MM.1S (cell line): Measurements from ENCODE around the gene PALM2AKAP2.

ENCODE experiments used
- DNase-seq: peaks from one replicate; pipeline ENCODE4 v3.0.0-alpha.2; 2015
- H2AFZ ChIP-seq: fragments of 300-600 bp; sonication (generic); 2 replicates; pipeline ENCODE4 v1.6.0; 2016; ENCODE audit warnings: antibody characterized with exemption, low read length
- H3F3A ChIP-seq: fragments of 300-600 bp; sonication (generic); 2 replicates; pipeline ENCODE4 v1.6.1; 2016; ENCODE audit warnings: mild to moderate bottlenecking, antibody characterized with exemption, low read length, moderate library complexity, mixed read lengths; ENCODE audit not compliant: insufficient read depth
- H3K27ac ChIP-seq: fragments of 300-600 bp; sonication (generic); 2 replicates; pipeline ENCODE4 v1.5.1; 2016; ENCODE audit warnings: mild to moderate bottlenecking, low read length
- H3K27me3 ChIP-seq: fragments of 300-600 bp; sonication (generic); replicated peaks from 2 replicates; pipeline ENCODE4 v1.6.0; 2016; ENCODE audit warnings: low read length; ENCODE audit not compliant: insufficient read depth
- H3K36me3 ChIP-seq: fragments of 300-600 bp; sonication (generic); replicated peaks from 2 replicates; pipeline ENCODE4 v1.6.1; 2016; ENCODE audit warnings: mild to moderate bottlenecking, low read length, mixed read lengths; ENCODE audit not compliant: insufficient read depth
- H3K4me1 ChIP-seq: fragments of 300-600 bp; sonication (generic); 2 replicates; pipeline ENCODE4 v1.6.1; 2016; ENCODE audit warnings: low read length, mixed read lengths
- H3K4me2 ChIP-seq: fragments of 300-600 bp; sonication (generic); 2 replicates; pipeline ENCODE4 v1.6.0; 2016; ENCODE audit warnings: low read depth, low read length
- H3K4me3 ChIP-seq: fragments of 300-600 bp; sonication (generic); 2 replicates; pipeline ENCODE4 v1.5.1; 2016; ENCODE audit warnings: low read length, mixed read lengths
- H3K79me2 ChIP-seq: fragments of 300-600 bp; sonication (generic); 2 replicates; pipeline ENCODE4 v1.6.1; 2016; ENCODE audit warnings: mixed run types, low read length, mixed read lengths
- H3K9ac ChIP-seq: fragments of 300-600 bp; sonication (generic); 2 replicates; pipeline ENCODE4 v1.6.1; 2016; ENCODE audit warnings: low read length, mixed read lengths
- H3K9me2 ChIP-seq: fragments of 300-600 bp; sonication (generic); replicated peaks from 2 replicates; pipeline ENCODE4 v1.6.1; 2016; ENCODE audit warnings: mild to moderate bottlenecking, low read length, mixed read lengths; ENCODE audit not compliant: insufficient read depth
- H3K9me3 ChIP-seq: fragments of 300-600 bp; sonication (generic); replicated peaks from 2 replicates; pipeline ENCODE4 v1.6.1; 2016; ENCODE audit warnings: mild to moderate bottlenecking, low read length, mixed read lengths; ENCODE audit not compliant: insufficient read depth
- H4K20me1 ChIP-seq: fragments of 300-600 bp; sonication (generic); 2 replicates; pipeline ENCODE4 v1.6.1; 2016; ENCODE audit warnings: mild to moderate bottlenecking, low read length, moderate library complexity, mixed read lengths; ENCODE audit not compliant: insufficient read depth
- EZH2 ChIP-seq: fragments of 300-600 bp; sonication (generic); optimal IDR thresholded peaks from 2 replicates; pipeline ENCODE3; 2017; ENCODE audit warnings: low read depth, mild to moderate bottlenecking, antibody characterized with exemption, low read length, mixed read lengths
- EZH2phosphoT487 ChIP-seq: fragments of 300-600 bp; sonication (generic); IDR thresholded peaks from 2 replicates; pipeline ENCODE4 v1.6.1; 2018; ENCODE audit warnings: antibody characterized with exemption, low read length
- TF ChIP-seq, protein P1 (sequence below): fragments of 300-600 bp; sonication (generic); IDR thresholded peaks from 2 replicates; pipeline ENCODE4 v1.5.1; 2016; ENCODE audit warnings: antibody characterized with exemption, low read length, mixed read lengths

The PALM2AKAP2 gene

DNA sequence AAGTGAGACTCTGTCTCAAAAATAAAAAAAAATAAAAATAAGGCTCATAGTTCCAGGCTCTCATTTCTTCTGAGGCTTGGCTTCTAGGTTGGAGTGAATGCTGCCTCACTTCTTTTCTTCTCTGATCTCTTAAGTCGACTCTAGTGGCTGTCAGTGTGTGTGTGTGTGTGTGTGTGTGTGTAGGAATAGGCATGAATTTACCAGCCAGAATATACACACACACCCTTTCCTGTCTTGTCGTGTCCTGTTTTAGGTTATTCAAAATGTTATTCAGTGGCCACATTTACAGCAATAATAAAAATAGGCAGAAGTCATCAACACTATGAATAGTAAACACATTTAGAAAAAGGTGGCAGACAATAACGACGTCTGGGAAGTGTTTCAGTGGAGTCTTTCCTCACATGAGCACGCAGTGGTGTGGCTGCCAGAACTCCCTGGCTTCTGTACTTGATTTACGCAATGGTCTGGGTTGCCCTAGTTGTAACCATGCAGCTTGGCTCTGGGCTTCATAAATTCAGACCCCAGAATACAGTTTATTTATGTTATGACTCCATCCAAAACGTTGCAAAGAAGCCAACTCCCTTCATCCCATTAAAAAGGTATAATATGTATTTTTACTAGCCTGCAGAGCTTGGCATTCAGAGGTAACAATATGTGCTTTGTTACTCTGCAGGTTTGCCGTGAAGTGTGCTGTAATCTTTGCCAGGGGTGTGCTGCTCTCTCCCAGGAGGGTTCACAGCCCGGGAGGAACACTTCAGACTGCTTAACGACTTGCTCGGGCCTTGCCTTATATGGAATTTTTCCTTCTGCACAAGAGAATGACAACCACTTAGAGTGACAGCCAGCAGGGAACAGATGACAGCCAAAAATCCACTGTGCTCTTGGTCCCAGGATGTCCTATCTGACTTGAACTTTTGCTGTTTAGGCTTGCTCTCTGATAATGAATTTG is 34.4 kb upstream of the PALM2AKAP2 start:
- H3F3A ChIP-seq: no peaks in the 10 kb centered on the region
- no peak overlapping the region for H3K4me2 ChIP-seq
- no peak overlapping the region for H3K9ac ChIP-seq
- H3K9me3 ChIP-seq: no peaks in the 10 kb centered on the region
- no peaks in the 10 kb centered on the region for H3K9me2 ChIP-seq
- H4K20me1 ChIP-seq: no peaks in the 10 kb centered on the region
- H3K36me3 ChIP-seq: no peaks in the 10 kb centered on the region
- no peaks in the 10 kb centered on the region for H3K79me2 ChIP-seq
- TF ChIP-seq, protein P1, sequence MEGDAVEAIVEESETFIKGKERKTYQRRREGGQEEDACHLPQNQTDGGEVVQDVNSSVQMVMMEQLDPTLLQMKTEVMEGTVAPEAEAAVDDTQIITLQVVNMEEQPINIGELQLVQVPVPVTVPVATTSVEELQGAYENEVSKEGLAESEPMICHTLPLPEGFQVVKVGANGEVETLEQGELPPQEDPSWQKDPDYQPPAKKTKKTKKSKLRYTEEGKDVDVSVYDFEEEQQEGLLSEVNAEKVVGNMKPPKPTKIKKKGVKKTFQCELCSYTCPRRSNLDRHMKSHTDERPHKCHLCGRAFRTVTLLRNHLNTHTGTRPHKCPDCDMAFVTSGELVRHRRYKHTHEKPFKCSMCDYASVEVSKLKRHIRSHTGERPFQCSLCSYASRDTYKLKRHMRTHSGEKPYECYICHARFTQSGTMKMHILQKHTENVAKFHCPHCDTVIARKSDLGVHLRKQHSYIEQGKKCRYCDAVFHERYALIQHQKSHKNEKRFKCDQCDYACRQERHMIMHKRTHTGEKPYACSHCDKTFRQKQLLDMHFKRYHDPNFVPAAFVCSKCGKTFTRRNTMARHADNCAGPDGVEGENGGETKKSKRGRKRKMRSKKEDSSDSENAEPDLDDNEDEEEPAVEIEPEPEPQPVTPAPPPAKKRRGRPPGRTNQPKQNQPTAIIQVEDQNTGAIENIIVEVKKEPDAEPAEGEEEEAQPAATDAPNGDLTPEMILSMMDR: no peak
- H2AFZ ChIP-seq: no peak overlapping the region
- H3K4me3 ChIP-seq: no peak overlapping the region
- H3K4me1 ChIP-seq: no peaks in the 10 kb centered on the region
- no peak for DNase-seq
- H3K27me3 ChIP-seq: no peaks in the 10 kb centered on the region
- H3K27ac ChIP-seq: no peak overlapping the region

GRCh38 chr9:109751253-109751652 is 28.7 kb upstream of the PALM2AKAP2 start:
- H3K36me3 ChIP-seq: no peaks in the 10 kb centered on the region
- no peaks in the 10 kb centered on the region for H3K4me1 ChIP-seq
- no peaks in the 10 kb centered on the region for H3K9me2 ChIP-seq
- H4K20me1 ChIP-seq: no peaks in the 10 kb centered on the region
- H3K79me2 ChIP-seq: no peaks in the 10 kb centered on the region
- DNase-seq: no peak
- no peak overlapping the region for H2AFZ ChIP-seq
- no peak overlapping the region for H3K4me3 ChIP-seq
- H3K9me3 ChIP-seq: no peaks in the 10 kb centered on the region
- H3K4me2 ChIP-seq: no peak overlapping the region
- no peak overlapping the region for H3K27ac ChIP-seq
- H3K9ac ChIP-seq: no peak overlapping the region
- H3K27me3 ChIP-seq: no peaks in the 10 kb centered on the region
- TF ChIP-seq, protein P1: no peak
- TF ChIP-seq EZH2: no peak
- TF ChIP-seq EZH2phosphoT487: no peak
- H3F3A ChIP-seq: no peaks in the 10 kb centered on the region

GRCh38 chr9:109753308-109753707 is 26.7 kb upstream of the PALM2AKAP2 start:
- Histone ChIP-seq H3K27ac (no peak overlapping the region), H3K4me2 (no peak overlapping the region), H3K9ac (no peak overlapping the region), H3K4me3 (no peak overlapping the region), H3K9me2 (no peaks in the 10 kb centered on the region), H2AFZ (no peak overlapping the region), H3K36me3 (no peaks in the 10 kb centered on the region), H3K79me2 (no peaks in the 10 kb centered on the region), H3F3A (no peaks in the 10 kb centered on the region), H4K20me1 (no peaks in the 10 kb centered on the region), H3K4me1 (no peaks in the 10 kb centered on the region), H3K27me3 (no peaks in the 10 kb centered on the region), H3K9me3 (no peaks in the 10 kb centered on the region)
- TF ChIP-seq, protein P1: no peak
- TF ChIP-seq EZH2 (no peak), EZH2phosphoT487 (no peak)
- DNase-seq: no peak
